Esophagus (tissue), 2 donors: ENCODE measurements around the gene FHIT. TPM values are rescaled to one million over a fixed set of nuclear protein-coding genes. Genes with fewer than 3 reads are reported as not detected.
"Not testable (repeated sequence)": the region's sequence is repeated elsewhere in the genome, so short reads cannot be mapped to it uniquely, and the experiment has no call there.

Experiments
- H3K27ac ChIP-seq, 2 donors: one replicate each; pipeline ENCODE4 v1.5.1; 2013; ENCODE audit warnings: low read depth in 2 of 2, mild to moderate bottlenecking in 2 of 2, inconsistent platforms in 1 of 2, low read length in 1 of 2, moderate library complexity in 1 of 2
- H3K27me3 ChIP-seq, 2 donors: one replicate each; pipeline ENCODE4 v1.6.1; 2013; ENCODE audit warnings: low read length in 2 of 2, control low read depth in 1 of 2, mild to moderate bottlenecking in 1 of 2; ENCODE audit not compliant: insufficient read depth in 2 of 2, control insufficient read depth in 1 of 2
- H3K36me3 ChIP-seq, 2 donors: one replicate each; pipeline ENCODE4 v1.6.1; 2013; ENCODE audit warnings: low read length in 1 of 2; ENCODE audit not compliant: control insufficient read depth in 2 of 2, insufficient read depth in 2 of 2
- H3K4me1 ChIP-seq, 2 donors: one replicate each; pipeline ENCODE4 v1.6.1; 2013; ENCODE audit warnings: low read length in 1 of 2; ENCODE audit not compliant: control insufficient read depth in 2 of 2, insufficient read depth in 2 of 2
- H3K4me3 ChIP-seq, 2 donors: one replicate each; pipeline ENCODE4 v1.5.1; 2013; ENCODE audit warnings: low read length in 2 of 2, mild to moderate bottlenecking in 2 of 2, low read depth in 1 of 2, moderate library complexity in 1 of 2
- H3K9me3 ChIP-seq, 2 donors: one replicate each; pipeline ENCODE4 v1.6.1; 2013; ENCODE audit warnings: mild to moderate bottlenecking in 2 of 2, low read depth in 1 of 2, low read length in 1 of 2, moderate library complexity in 1 of 2; ENCODE audit not compliant: control insufficient read depth in 2 of 2, insufficient read depth in 1 of 2
- WGBS, 2 donors: extraction: QIAGEN DNeasy Blood & Tissue Kit; methylation state at CpG; one replicate each; pipeline ENCODE4 v1.1.7; 2013; 5-methylcytosine and 5-hydroxymethylcytosine counted together
- polyA plus RNA-seq, 2 donors: library from polyadenylated mRNA; stranded (reverse); fragments of 200-250 nt; gene quantifications; one replicate each; pipeline ENCODE4 v1.2.3, GENCODE V29; 2013
- donor health status: healthy with polysubstance abuse.
- donor health status: Bipolar disorder and iron deficiency.

The FHIT gene
- polyA plus RNA-seq, 2 donors, result 3.4 to 5.0 TPM

DNA sequence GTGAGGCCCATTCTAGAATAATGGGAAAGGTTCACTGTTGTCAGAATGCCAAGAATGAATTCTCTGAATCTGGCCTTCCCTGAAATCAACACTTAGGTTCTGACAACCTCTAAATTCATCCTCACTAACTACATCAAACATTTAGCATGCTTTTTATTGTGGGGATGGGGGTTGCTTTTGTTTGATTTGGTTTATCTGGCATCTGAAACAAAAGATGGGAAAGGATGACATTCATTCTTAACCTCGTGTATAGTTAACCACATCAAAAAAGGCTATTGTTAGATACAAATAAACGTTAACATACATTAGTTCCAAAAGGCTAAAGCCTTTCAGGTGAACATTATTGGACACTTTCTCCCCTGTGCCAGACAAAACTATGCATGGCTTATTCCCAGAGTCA, 357.3 kb downstream of the FHIT start:
- 34 to 44% methylated on average over 2 of the region's 2 CpGs for WGBS, 2 donors
- no peaks in the 10 kb centered on the region for H3K36me3 ChIP-seq
- H3K27ac ChIP-seq, result no peak overlapping the region
- H3K9me3 ChIP-seq, result no peaks in the 10 kb centered on the region
- no peaks in the 10 kb centered on the region for H3K4me1 ChIP-seq
- H3K27me3 ChIP-seq, result no peaks in the 10 kb centered on the region
- H3K4me3 ChIP-seq, result no peak overlapping the region

DNA sequence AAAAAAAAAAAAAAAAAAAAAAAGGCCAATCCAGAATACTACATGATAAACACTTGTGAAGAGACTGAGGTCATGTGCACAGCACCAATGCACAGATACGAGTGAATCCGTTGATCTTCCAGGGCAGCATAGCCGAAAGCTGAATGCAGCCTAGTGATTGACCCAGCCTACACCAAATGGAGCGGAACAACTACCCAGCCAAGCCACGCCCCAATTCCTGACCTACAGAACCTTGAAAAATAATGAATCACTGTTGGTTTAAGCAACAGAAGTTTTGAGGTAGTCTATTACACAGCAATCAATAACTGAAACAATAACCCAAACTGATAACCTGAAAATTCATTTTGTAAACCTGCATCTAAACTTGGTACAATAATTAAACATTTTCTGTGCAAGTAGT, 361.0 kb downstream of the FHIT start:
- H3K27ac ChIP-seq, result no peak overlapping the region
- 51 to 58% methylated on average over 5 of the region's 5 CpGs for WGBS, 2 donors
- no peaks in the 10 kb centered on the region for H3K4me1 ChIP-seq
- H3K27me3 ChIP-seq, result no peaks in the 10 kb centered on the region
- no peaks in the 10 kb centered on the region for H3K9me3 ChIP-seq
- H3K4me3 ChIP-seq, result no peak overlapping the region
- H3K36me3 ChIP-seq, result no peaks in the 10 kb centered on the region

DNA sequence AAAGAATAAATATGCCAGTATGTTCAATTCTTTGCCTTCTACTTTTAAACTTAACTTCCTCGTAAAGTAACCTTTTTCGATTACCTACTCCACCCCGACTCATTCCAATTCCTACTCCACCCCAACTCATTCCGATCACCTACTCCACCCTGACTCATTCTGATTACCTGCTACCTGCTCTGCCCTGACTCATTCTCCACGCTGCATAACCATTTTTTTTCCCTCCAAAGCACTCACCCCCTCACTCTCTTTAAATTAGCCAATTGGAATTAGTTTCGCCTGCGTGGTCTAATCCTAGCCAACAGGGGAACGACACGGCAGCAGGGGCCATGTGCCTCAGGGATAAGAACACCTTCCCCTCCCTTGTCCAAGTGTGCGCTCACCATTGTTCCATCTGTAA, 362.3 kb downstream of the FHIT start:
- not testable (repeated sequence) for H3K27ac ChIP-seq, H3K4me3 ChIP-seq, H3K36me3 ChIP-seq, H3K4me1 ChIP-seq, H3K27me3 ChIP-seq, H3K9me3 ChIP-seq
- 92 to 93% methylated on average over 10 of the region's 10 CpGs for WGBS, 2 donors

DNA sequence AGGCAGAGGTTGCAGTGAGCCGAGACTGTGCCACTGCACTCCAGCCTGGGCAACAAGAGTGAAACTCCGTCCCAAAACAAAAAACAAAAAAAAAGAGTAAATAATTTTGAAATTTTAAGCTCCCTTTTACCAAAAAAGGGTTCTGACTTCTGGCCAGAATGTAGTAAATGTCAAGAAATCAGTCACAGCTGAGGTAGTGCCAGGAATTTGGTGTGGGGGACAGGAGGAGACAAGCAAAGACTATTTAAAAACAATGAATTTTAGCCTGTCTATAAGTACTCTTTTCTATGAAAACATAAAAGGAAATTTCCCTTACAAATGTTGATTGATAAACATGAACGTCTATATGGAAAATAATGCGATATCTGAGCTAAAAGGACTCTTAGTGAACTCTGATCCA, 363.7 kb downstream of the FHIT start:
- no peaks in the 10 kb centered on the region for H3K4me1 ChIP-seq
- H3K36me3 ChIP-seq, result no peaks in the 10 kb centered on the region
- WGBS, 2 donors, result 82 to 87% methylated on average over 4 of the region's 4 CpGs
- H3K27ac ChIP-seq, result no peak overlapping the region
- no peaks in the 10 kb centered on the region for H3K9me3 ChIP-seq
- H3K4me3 ChIP-seq, result no peak overlapping the region
- H3K27me3 ChIP-seq, result no peaks in the 10 kb centered on the region

DNA sequence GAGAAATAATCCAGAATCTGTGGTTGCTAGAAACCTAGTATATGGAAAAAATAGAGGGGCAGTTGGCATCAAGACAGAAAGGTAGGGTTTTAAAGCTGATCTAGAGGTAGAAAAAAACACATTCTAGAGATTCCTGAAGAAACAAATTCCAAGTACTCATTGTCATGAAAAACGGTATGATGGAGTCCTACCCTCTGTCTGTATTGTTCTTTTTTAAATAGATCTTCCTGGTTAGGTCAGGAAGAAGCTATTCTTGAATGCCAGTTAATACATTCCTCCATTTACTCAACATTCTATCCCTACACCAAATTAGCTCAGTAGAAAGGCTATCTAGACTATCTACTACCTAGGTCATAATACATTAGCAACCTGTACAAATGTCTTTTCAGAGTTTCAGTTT, 364.7 kb downstream of the FHIT start:
- no peak overlapping the region for H3K27ac ChIP-seq
- H3K4me1 ChIP-seq, result no peaks in the 10 kb centered on the region
- H3K4me3 ChIP-seq, result no peak overlapping the region
- 69 to 75% methylated on average over 1 of the region's 1 CpG for WGBS, 2 donors
- H3K9me3 ChIP-seq, result no peaks in the 10 kb centered on the region
- no peaks in the 10 kb centered on the region for H3K27me3 ChIP-seq
- H3K36me3 ChIP-seq, result no peaks in the 10 kb centered on the region

DNA sequence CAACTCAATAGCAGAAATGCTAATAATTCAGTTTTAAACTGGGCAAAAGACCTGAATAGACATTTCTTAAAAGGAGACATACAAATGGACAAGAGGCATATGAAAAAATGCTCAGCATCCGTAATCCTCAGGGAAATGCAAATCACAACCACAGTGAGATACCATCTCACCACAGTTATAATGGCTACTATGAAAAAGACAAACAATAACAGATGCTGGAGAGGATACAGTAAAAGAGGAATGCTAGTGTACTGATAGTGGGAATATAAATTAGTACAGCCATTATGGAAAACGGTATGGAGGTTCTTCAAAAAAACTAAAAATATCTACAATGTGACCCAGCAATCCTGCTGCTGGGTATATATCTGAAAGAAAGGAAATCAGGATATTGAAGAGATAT, 367.2 kb downstream of the FHIT start:
- 68 to 77% methylated on average over 2 of the region's 2 CpGs for WGBS, 2 donors
- Histone ChIP-seq H3K36me3 (no peaks in the 10 kb centered on the region), H3K4me1 (no peaks in the 10 kb centered on the region), H3K27ac (no peak overlapping the region), H3K27me3 (no peaks in the 10 kb centered on the region), H3K9me3 (no peaks in the 10 kb centered on the region), H3K4me3 (no peak overlapping the region)

DNA sequence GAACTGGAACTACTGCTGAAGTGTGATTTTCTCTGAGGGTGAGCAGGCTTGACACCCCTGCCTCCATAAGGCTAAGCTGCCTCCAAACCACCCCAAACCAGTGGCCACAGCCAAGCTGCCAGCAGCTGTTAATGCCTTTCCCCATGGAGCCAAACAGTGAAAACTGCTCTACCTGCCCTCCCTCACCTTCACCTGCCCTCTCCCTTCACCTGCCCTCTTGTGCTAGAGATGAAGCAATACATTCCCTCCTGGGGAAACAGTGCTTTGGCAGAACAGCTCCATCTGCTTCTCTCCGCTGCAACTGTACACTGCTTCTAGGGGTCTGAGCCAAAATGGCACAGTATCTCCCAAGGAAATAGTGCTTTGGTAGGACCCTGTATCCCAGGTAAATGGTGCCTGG, 374.1 kb downstream of the FHIT start:
- H3K36me3 ChIP-seq, result no peaks in the 10 kb centered on the region
- H3K4me3 ChIP-seq, result no peak overlapping the region
- H3K9me3 ChIP-seq, result no peaks in the 10 kb centered on the region
- WGBS, 2 donors, result 96 to 100% methylated on average over 1 of the region's 1 CpG
- H3K27ac ChIP-seq, result no peak overlapping the region
- peaks cover 0 to 2% of the 10 kb centered on the region in 2 donors for H3K4me1 ChIP-seq
- no peaks in the 10 kb centered on the region for H3K27me3 ChIP-seq

DNA sequence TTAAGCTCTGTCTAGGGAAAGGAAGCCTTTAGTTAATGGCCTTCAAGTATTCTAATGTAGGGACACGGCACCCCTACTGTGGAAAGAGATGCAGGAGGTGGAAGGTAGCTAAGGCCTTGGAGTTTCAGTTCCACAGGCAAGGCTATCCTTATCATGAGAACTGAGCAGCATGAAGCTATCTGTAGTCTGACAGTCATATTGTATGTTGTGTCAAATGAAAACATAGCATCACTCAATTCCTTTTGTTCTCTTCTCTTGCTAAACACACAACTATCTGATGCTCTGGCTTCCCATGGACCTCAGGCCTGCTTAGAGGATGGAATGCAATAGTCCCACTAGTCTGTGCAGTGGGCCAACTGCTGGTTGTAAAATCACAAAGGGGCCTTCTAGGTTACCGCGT, 380.9 kb downstream of the FHIT start:
- H3K27ac ChIP-seq, result no peak overlapping the region
- H3K27me3 ChIP-seq, result no peaks in the 10 kb centered on the region
- no peaks in the 10 kb centered on the region for H3K9me3 ChIP-seq
- no peaks in the 10 kb centered on the region for H3K36me3 ChIP-seq
- WGBS, 2 donors, result 93 to 97% methylated on average over 3 of the region's 3 CpGs
- no peaks in the 10 kb centered on the region for H3K4me1 ChIP-seq
- H3K4me3 ChIP-seq, result no peak overlapping the region

DNA sequence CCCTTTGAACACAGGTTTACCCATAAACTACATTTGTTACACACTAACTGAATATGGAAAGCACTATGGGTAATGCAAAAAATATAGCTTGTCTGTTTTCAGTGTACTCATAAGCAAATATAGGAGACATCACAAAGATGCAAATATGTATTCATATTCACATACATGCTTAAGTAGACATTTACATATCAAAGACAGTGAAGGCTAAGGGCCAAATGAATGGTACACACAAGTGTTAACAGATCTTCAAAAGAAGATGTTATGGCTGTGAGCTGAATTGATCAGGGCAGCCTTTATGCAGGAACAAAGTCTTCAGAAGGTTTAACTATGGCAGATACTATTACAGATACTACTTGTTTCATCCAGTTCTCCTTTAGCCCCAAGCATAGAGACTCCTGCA, 384.1 kb downstream of the FHIT start:
- Histone ChIP-seq H3K27me3 (no peaks in the 10 kb centered on the region), H3K4me1 (no peaks in the 10 kb centered on the region), H3K27ac (no peak overlapping the region), H3K36me3 (no peaks in the 10 kb centered on the region), H3K4me3 (no peak overlapping the region), H3K9me3 (no peaks in the 10 kb centered on the region)

DNA sequence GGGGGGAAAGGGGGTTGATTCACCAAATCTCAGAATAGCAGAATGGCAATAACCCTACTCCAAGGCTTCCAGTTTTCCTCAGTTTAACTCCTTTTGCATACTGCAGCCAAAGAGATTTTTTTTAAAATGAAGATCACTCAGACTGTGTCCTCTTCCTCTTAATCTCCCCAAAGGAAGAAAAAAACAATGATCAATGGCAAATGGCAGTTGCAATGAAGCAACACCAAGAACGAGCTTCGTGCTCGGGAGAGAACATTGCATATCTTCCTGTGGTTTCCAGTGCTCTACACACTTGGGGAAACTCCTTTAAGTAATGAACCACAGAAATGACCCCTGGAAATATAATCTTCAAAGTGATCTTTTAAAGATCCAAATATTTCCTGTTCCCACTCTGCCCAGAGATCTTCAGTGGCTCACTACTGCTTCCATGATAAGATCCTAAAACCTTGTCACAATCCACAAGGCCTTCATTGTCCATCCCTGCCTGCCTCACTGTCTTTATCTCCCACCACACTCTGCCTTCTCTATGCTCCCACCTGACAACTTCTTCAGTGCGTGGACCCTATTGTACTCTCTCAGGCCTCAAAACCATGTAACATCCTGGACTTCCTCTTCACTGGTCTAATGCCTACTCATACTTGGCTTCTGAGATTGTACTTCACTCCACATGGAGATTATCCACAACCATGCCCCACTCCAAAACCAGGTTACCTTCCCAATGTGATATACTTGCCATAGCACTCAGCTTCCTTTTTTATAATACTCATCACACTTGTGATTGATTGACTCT, 394.8 kb downstream of the FHIT start:
- Histone ChIP-seq H3K27me3 (no peaks in the 10 kb centered on the region), H3K36me3 (no peaks in the 10 kb centered on the region), H3K4me1 (no peaks in the 10 kb centered on the region), H3K4me3 (no peak overlapping the region), H3K9me3 (no peaks in the 10 kb centered on the region), H3K27ac (no peak overlapping the region)
- WGBS, 2 donors, result 87% methylated on average over 4 of the region's 4 CpGs
